K562 (cell line): ENCODE measurements around the gene TTC9B. TPM values are rescaled to one million over a fixed set of nuclear protein-coding genes. Genes with fewer than 3 reads are reported as not detected.

ENCODE experiments used
- ATF7 ChIP-seq: fragments of 450-650 bp; IDR thresholded peaks from 2 replicates; pipeline ENCODE4 v1.7.1; 2014; ENCODE audit warnings: mild to moderate bottlenecking, moderate library complexity
- CREB3L1 ChIP-seq: fragments of 450-650 bp; IDR thresholded peaks from 2 replicates; pipeline ENCODE4 v1.6.1; 2014; ENCODE audit warnings: low read depth, mild to moderate bottlenecking, moderate library complexity, borderline replicate concordance
- FIP1L1 ChIP-seq: fragments of 200-400 bp; formaldehyde crosslinking; IDR thresholded peaks from 2 replicates; pipeline ENCODE4 v1.6.1; 2018; ENCODE audit warnings: mild to moderate bottlenecking, low read depth, low read length; ENCODE audit not compliant: poor library complexity, severe bottlenecking
- FOXK1 ChIP-seq: sonication (generic); formaldehyde crosslinking; IDR thresholded peaks from 2 replicates; pipeline ENCODE4 v1.8.0; 2022; ENCODE audit warnings: missing genetic modification reagents, mild to moderate bottlenecking, borderline replicate concordance
- HDAC1 ChIP-seq, 2 experiments: fragments of 450-650 bp; IDR thresholded peaks; 2 replicates each; pipeline ENCODE4 v1.6.1; 2016 to 2017; ENCODE audit warnings: inconsistent platforms in 1 of 2, mild to moderate bottlenecking in 1 of 2, moderate library complexity in 1 of 2
- HINFP ChIP-seq: fragments of 450-650 bp; conservative IDR thresholded peaks from 2 replicates; pipeline ENCODE4 v1.6.1; 2016; ENCODE audit warnings: missing genetic modification characterization, low read depth, mild to moderate bottlenecking, control low read depth, missing compliant biosample characterization
- HMGN3 ChIP-seq: IDR thresholded peaks from 2 replicates; pipeline ENCODE4 v1.6.1; 2011; ENCODE audit warnings: borderline replicate concordance, low read depth, mild to moderate bottlenecking, mixed read lengths, low read length; ENCODE audit not compliant: insufficient read length; ENCODE audit errors: extremely low read depth
- ID3 ChIP-seq, 2 experiments: fragments of 250-450 bp in 1 of 2; fragments of 450-650 bp in 1 of 2; sonication (Bioruptor Pico) in 1 of 2; IDR thresholded peaks; 2 replicates each; pipeline versions ENCODE4 v1.6.1 to v1.8.0; 2016 to 2021; ENCODE audit warnings: mild to moderate bottlenecking in 2 of 2, moderate library complexity in 2 of 2, missing compliant biosample characterization in 1 of 2, missing genetic modification characterization in 1 of 2
- POLR2A ChIP-seq: fragments of 450-650 bp; conservative IDR thresholded peaks from 2 replicates; pipeline ENCODE4 v1.6.1; 2016
- RBM22 ChIP-seq: fragments of 200-400 bp; formaldehyde crosslinking; IDR thresholded peaks from 2 replicates; pipeline ENCODE4 v1.6.1; 2018; ENCODE audit warnings: low read length, low read depth; ENCODE audit not compliant: poor library complexity, severe bottlenecking
- SIN3B ChIP-seq: fragments of 450-650 bp; IDR thresholded peaks from 2 replicates; pipeline ENCODE4 v1.6.1; 2017; ENCODE audit warnings: low read depth, mild to moderate bottlenecking, moderate library complexity
- SNRNP70 ChIP-seq: fragments of 200-400 bp; formaldehyde crosslinking; optimal IDR thresholded peaks from 2 replicates; pipeline ENCODE3; 2017; ENCODE audit warnings: low read depth, low read length
- SP1 ChIP-seq: sonication (generic); formaldehyde crosslinking; IDR thresholded peaks from 2 replicates; pipeline ENCODE4 v1.8.1; 2022; ENCODE audit warnings: mild to moderate bottlenecking, missing genetic modification reagents
- TFAM ChIP-seq: fragments of 250-450 bp; sonication (Bioruptor Pico); conservative IDR thresholded peaks from 2 replicates; pipeline ENCODE4 v1.5.0; 2021; ENCODE audit warnings: mild to moderate bottlenecking, moderate library complexity
- ZFX ChIP-seq: sonication (generic); formaldehyde crosslinking; IDR thresholded peaks from 2 replicates; pipeline ENCODE4 v1.8.0; 2022; ENCODE audit warnings: mild to moderate bottlenecking, missing genetic modification reagents, moderate library complexity
- ZNF140 ChIP-seq: fragments of 250-450 bp; sonication (Bioruptor Pico); IDR thresholded peaks from 2 replicates; pipeline ENCODE4 v1.8.0; 2021; ENCODE audit warnings: moderate library complexity, mild to moderate bottlenecking, inconsistent platforms
- ZNF143 ChIP-seq: sonication (generic); formaldehyde crosslinking; IDR thresholded peaks from 2 replicates; pipeline ENCODE4 v1.9.0; 2022; ENCODE audit warnings: mild to moderate bottlenecking, missing genetic modification reagents
- ZNF232 ChIP-seq: sonication (generic); formaldehyde crosslinking; IDR thresholded peaks from 2 replicates; pipeline ENCODE4 v1.8.0; 2022; ENCODE audit warnings: mild to moderate bottlenecking, missing genetic modification reagents
- ZNF780A ChIP-seq: fragments of 250-450 bp; sonication (Bioruptor Pico); IDR thresholded peaks from 2 replicates; pipeline ENCODE4 v1.5.0; 2021; ENCODE audit warnings: mild to moderate bottlenecking
- polyA plus RNA-seq, 8 experiments: library from polyadenylated mRNA; depleted of rRNA in 4 of 8; stranded (reverse) in 5 of 8; unstranded in 3 of 8; fragments of >200 nt; fragmentation: Nextera tagmentation in 2 of 8; fragmentation: Illumina TruSeq in 1 of 8; extraction: Ambion mirVana in 2 of 8; extraction: Trizol in 1 of 8; gene quantifications; 2 replicates each; pipeline versions ENCODE4 v1.2.1 to v1.2.3, GENCODE V29; 2011 to 2014; ENCODE audit warnings: inconsistent platforms in 1 of 8, missing spikeins in 1 of 8
- total RNA-seq, 7 experiments: library from RNA; depleted of rRNA in 6 of 7; stranded (reverse); fragments of >200 nt in 6 of 7; fragmentation: Illumina TruSeq in 2 of 7; extraction: Trizol in 2 of 7; gene quantifications; 2 replicates each; pipeline versions ENCODE4 v1.2.1 to v1.2.3, GENCODE V29; 2011 to 2021; ENCODE audit warnings: low replicate concordance in 1 of 7
- TF ChIP-seq, protein P1 (sequence below): fragments of 200-800 bp; sonication (Bioruptor generic); IDR thresholded peaks from 2 replicates; pipeline ENCODE4 v1.6.1; 2017; ENCODE audit warnings: missing genetic modification characterization, missing compliant biosample characterization

Gene TTC9B
- total and polyA plus RNA-seq, 9 of the 15 experiments (the other 6 are each of a cell fraction or from before 2014, with no cell fraction given): 0.06 to 0.14 TPM; not detected in 7

DNA sequence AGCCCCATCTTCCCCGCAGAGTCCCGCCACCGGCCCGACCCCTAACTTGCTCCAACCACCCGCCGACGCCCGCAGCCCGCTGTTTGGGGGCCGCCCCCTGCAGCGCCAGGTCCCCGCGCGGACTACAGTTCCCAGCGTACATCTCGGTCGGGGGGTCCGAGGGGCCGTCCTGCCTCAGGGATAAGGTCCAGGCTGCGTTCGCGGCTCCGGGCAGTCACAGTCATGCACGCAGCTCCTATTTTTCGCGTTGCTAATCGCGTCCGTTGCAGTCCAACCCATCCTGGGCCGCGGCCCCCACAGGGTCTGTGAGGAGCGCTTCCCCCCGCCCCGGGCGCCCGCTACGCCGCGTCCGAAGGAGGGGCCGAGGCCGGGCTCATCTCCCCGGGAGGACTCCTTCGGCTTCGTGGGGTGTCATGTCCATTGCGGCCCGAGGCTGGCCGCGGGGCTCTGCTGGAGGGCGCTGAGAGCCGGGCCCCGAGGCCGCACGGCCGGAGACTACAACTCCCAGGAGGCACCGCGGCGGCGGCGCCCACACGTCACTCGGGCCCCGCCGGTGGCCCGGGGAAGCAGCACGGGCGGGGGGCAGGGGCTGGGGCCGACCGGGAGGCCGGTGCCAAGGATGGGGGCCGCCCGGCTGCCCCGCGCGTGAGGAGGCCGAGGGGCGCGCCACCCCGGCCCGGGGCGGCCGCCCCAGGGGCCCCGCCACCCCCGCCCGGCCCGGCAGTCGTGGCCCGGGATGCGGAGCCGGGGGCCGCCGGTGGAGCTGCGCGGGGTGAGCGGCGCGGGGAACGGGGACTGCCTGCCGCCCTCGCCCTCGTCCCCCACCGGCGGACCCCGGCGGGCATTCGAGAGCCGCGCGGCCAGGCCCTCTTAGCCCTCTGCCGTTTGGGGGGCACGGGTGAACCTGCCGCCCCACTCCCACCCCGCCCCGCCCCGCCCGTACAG, 27.0 kb downstream of the TTC9B start, which contains the start of gene MAP3K10 (continued):
- TF ChIP-seq ATF7 (peak; percentile 71), SNRNP70 (no peak), ID3 (CRISPR knock-in tag; IDR thresholded peaks at IDR 0.05) (no peak), ID3 (tag; IDR thresholded peaks at IDR 0.05) (peak; percentile 17; the same call in 1 of the 2 replicates), SIN3B (0 out of 2 replicates have a peak, but pooled peaks have one; percentile 20), ZNF780A (CRISPR knock-in tag) (no peak), FOXK1 (CRISPR knock-in tag) (no peak), HDAC1 (IDR thresholded peaks at IDR 0.05) (peak in 1 of 2 experiments; percentile 54; a peak in 1 of 4 replicates), TFAM (CRISPR knock-in tag) (no peak), SP1 (CRISPR knock-in tag) (peak; percentile 64), ZNF232 (CRISPR knock-in tag) (0 out of 2 replicates have a peak, but pooled peaks have one; percentile 51), HINFP (tag) (0 out of 2 replicates have a peak, but pooled peaks have one; percentile 9), ZNF140 (CRISPR knock-in tag) (no peak), RBM22 (no peak), ZNF143 (CRISPR knock-in tag) (peak; percentile 85), HMGN3 (peak; percentile 47), CREB3L1 (peak; percentile 82; the same call in 1 of the 2 replicates), FIP1L1 (peak; percentile 73), ZFX (CRISPR knock-in tag) (peak; percentile 95), POLR2A (peak; percentile 44; the same call in 1 of the 2 replicates)
- TF ChIP-seq, protein P1, sequence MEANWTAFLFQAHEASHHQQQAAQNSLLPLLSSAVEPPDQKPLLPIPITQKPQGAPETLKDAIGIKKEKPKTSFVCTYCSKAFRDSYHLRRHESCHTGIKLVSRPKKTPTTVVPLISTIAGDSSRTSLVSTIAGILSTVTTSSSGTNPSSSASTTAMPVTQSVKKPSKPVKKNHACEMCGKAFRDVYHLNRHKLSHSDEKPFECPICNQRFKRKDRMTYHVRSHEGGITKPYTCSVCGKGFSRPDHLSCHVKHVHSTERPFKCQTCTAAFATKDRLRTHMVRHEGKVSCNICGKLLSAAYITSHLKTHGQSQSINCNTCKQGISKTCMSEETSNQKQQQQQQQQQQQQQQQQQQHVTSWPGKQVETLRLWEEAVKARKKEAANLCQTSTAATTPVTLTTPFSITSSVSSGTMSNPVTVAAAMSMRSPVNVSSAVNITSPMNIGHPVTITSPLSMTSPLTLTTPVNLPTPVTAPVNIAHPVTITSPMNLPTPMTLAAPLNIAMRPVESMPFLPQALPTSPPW (CRISPR knock-in tag): peak; percentile 91
